WERI-Rb-1 (cell line): Measurements from ENCODE around the gene NHS.

Source experiments
- DNase-seq: peaks from one replicate; pipeline ENCODE4 v3.0.0-alpha.2; 2020
- H3K27ac ChIP-seq: fragments of 250-450 bp; sonication (Bioruptor Pico); 2 replicates; pipeline ENCODE4 v1.5.1; 2020; ENCODE audit warnings: mild to moderate bottlenecking, moderate library complexity
- H3K27me3 ChIP-seq: fragments of 250-450 bp; sonication (Bioruptor Pico); 2 replicates; pipeline ENCODE4 v1.5.1; 2021; ENCODE audit warnings: mild to moderate bottlenecking, low read depth, moderate library complexity; ENCODE audit not compliant: insufficient read depth, severe bottlenecking
- H3K36me3 ChIP-seq: fragments of 250-450 bp; sonication (Bioruptor Pico); 2 replicates; pipeline ENCODE4 v1.5.1; 2020; ENCODE audit warnings: mild to moderate bottlenecking, moderate library complexity
- H3K4me3 ChIP-seq: 2 replicates; pipeline ENCODE4 v1.5.1; 2011; ENCODE audit warnings: low read depth, mild to moderate bottlenecking, control low read depth, low read length
- H3K9me3 ChIP-seq: fragments of 250-450 bp; sonication (Bioruptor Pico); 2 replicates; pipeline ENCODE4 v1.5.1; 2021; ENCODE audit warnings: mild to moderate bottlenecking, moderate library complexity; ENCODE audit not compliant: severe bottlenecking
- CTCF ChIP-seq: IDR thresholded peaks from 2 replicates; pipeline ENCODE4 v1.5.1; 2011; ENCODE audit warnings: low read depth, mild to moderate bottlenecking, control low read depth, inconsistent platforms, low read length

The NHS gene

GRCh38 chrX:17555846-17556245 lies 180.8 kb downstream of the NHS start:
- peaks cover 31% of the 10 kb centered on the region for H3K27me3 ChIP-seq
- no peaks in the 10 kb centered on the region for H3K9me3 ChIP-seq
- TF ChIP-seq CTCF, result no peak

DNA sequence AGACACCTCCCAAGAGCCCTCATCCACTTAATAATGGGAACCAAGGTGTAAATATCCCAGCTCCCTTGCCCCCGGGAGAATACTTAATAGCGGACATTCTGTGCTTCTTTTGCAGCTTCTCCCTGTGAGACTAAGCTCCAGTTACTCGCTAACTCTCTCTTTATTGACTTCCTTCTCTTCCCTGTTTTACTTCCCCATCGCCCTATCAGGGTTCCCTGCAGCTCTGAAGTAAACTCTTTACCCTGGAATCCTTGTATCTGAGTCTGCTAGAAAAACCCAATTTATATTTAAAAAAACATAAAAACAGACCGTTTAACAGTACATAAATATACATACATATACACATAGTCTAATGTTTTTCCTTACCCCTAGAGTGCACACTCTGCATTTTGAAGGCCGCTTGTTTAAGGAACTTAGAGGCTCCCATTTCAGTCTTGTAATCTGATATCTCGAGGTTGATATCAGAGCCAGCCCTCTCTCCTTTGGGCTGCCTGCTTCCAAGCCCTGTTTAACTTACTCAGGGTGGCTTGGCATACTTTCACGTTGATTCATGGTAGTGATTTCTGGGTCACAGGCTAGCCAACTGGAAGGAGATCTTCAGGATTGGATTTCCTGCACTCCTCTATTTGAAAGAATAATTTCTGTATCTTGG lies 184.9 kb downstream of the NHS start:
- Histone ChIP-seq H3K36me3 (no peaks in the 10 kb centered on the region), H3K27ac (no peak overlapping the region), H3K4me3 (no peak overlapping the region), H3K27me3 (peaks cover 28% of the 10 kb centered on the region), H3K9me3 (no peaks in the 10 kb centered on the region)
- no peak for TF ChIP-seq CTCF
- DNase-seq, result no peak

More at GRCh38 chrX:17555846-17556245, 180.8 kb downstream of the NHS start:
- DNase-seq, result no peak
- H3K36me3 ChIP-seq, result no peaks in the 10 kb centered on the region
- no peak overlapping the region for H3K4me3 ChIP-seq
- no peak overlapping the region for H3K27ac ChIP-seq

DNA sequence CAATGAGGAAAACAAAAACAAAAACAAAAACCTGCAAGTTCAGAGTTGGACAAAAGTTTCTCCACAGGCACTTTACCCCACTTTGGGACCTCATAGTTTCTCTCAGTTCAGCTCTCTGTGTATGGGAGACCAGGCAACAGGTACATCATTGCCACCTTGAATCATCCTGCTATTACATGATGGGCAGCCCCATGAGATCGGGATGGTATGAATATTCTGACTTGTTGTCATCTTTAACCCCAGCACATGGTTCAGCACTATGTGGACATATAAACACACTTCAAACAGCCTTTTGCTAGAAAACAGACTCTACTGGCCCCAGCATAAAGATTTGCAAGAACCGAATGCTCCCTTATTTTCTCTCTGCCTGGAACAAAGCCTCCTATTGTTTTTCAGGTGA lies 185.4 kb downstream of the NHS start:
- Histone ChIP-seq H3K36me3 (no peaks in the 10 kb centered on the region), H3K27ac (no peak overlapping the region), H3K9me3 (no peaks in the 10 kb centered on the region), H3K4me3 (no peak overlapping the region), H3K27me3 (peaks cover 30% of the 10 kb centered on the region)
- no peak for DNase-seq
- no peak for TF ChIP-seq CTCF

- no peak for TF ChIP-seq CTCF
- no peak for DNase-seq
- Histone ChIP-seq H3K36me3 (no peaks in the 10 kb centered on the region), H3K4me3 (no peak overlapping the region), H3K27ac (no peak overlapping the region), H3K9me3 (no peaks in the 10 kb centered on the region), H3K27me3 (peaks cover 21% of the 10 kb centered on the region)
These were observed 188.1 kb downstream of the NHS start for GRCh38 chrX:17563076-17563475.

DNA sequence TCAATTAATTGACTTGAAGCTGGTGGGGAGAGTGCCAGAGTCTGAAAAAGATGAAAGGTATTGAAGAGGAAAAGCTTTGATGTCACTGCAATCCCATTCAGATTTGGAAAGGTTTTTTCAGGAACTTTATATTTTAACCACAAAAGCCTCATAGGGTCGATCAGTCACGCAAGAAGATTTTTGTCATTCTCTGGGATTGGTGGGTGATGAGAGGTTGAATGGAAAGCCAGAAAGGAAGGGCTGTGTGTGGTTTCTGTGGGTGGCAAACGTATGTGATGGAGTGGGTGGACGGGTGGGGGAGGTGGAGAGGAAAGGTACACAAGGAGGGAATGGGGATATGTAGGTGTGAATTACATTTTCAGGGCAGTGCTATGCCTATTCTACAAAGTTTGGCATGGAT lies 188.5 kb downstream of the NHS start:
- Histone ChIP-seq H3K27ac (no peak overlapping the region), H3K9me3 (no peaks in the 10 kb centered on the region), H3K36me3 (no peaks in the 10 kb centered on the region), H3K4me3 (no peak overlapping the region), H3K27me3 (peaks cover 20% of the 10 kb centered on the region)
- DNase-seq, result no peak
- TF ChIP-seq CTCF, result no peak
